PC-3 (cell line): ENCODE results near the gene ARRB1. TPM values are rescaled to one million over a fixed set of nuclear protein-coding genes. Genes with fewer than 3 reads are reported as not detected.
A peak's percentile ranks its signal among the peaks of the same experiment; 100 is the strongest.

Experiments used
- ATAC-seq: fragments of 200-7000 bp; cut with Tn5 transposase; 2 replicates; pipeline ENCODE4 v1.9.1; 2020; ENCODE audit warnings: mild to moderate bottlenecking, moderate library complexity
- BruUV-seq: library from RNA; stranded (reverse); fragments of 400-500 nt; replicated peaks from 2 replicates; lab custom pipeline; 2021; lab: Mats Ljungman, UMichigan
- CTCF ChIA-PET: fragments of 300-600 bp; sonication (Branson Sonifier 250); formaldehyde crosslinking; loops from one replicate; lab custom pipeline; 2022; ENCODE audit warnings: antibody characterized with exemption; lab: Charles Lee
- POLR2A ChIA-PET: fragments of 300-600 bp; sonication (Branson Sonifier 250); formaldehyde crosslinking; loops from one replicate; lab custom pipeline; 2022; ENCODE audit warnings: antibody characterized with exemption; ENCODE audit not compliant: unreplicated experiment; lab: Charles Lee
- DNase-seq: peaks from one replicate; pipeline ENCODE4 v3.0.0-alpha.2; 2015
- H2AFZ ChIP-seq: fragments of 300-600 bp; sonication (generic); 2 replicates; pipeline ENCODE4 v1.6.0; 2016; ENCODE audit warnings: antibody characterized with exemption, low read length
- H3F3A ChIP-seq: fragments of 300-600 bp; sonication (generic); one replicate; pipeline ENCODE4 v1.6.0; 2017; ENCODE audit warnings: antibody characterized with exemption, low read length, control low read depth, mild to moderate bottlenecking; ENCODE audit not compliant: unreplicated experiment
- H3K27ac ChIP-seq: fragments of 300-600 bp; sonication (generic); 2 replicates; pipeline ENCODE4 v1.5.1; 2016; ENCODE audit warnings: mild to moderate bottlenecking, low read length
- H3K27me3 ChIP-seq: fragments of 300-600 bp; sonication (generic); 2 replicates; pipeline ENCODE4 v1.6.1; 2016; ENCODE audit warnings: low read length, mixed read lengths
- H3K36me3 ChIP-seq: fragments of 300-600 bp; sonication (generic); 2 replicates; pipeline ENCODE4 v1.6.1; 2016; ENCODE audit warnings: low read depth, mixed run types, low read length, mixed read lengths
- H3K4me1 ChIP-seq: fragments of 300-600 bp; sonication (generic); 2 replicates; pipeline ENCODE4 v1.5.1; 2016; ENCODE audit warnings: low read length; ENCODE audit not compliant: insufficient read depth
- H3K4me2 ChIP-seq: fragments of 300-600 bp; sonication (generic); 2 replicates; pipeline ENCODE4 v1.6.0; 2016; ENCODE audit warnings: low read length
- H3K4me3 ChIP-seq: fragments of 300-600 bp; sonication (generic); 2 replicates; pipeline ENCODE4 v1.5.1; 2016; ENCODE audit warnings: mild to moderate bottlenecking, low read length, mixed read lengths
- H3K79me2 ChIP-seq: fragments of 300-600 bp; sonication (generic); 2 replicates; pipeline ENCODE4 v1.6.1; 2017; ENCODE audit warnings: low read length, mixed read lengths
- H3K9ac ChIP-seq: fragments of 300-600 bp; sonication (generic); 2 replicates; pipeline ENCODE4 v1.6.0; 2016; ENCODE audit warnings: mild to moderate bottlenecking, low read length
- H3K9me2 ChIP-seq: fragments of 300-600 bp; sonication (generic); replicated peaks from 2 replicates; pipeline ENCODE4 v1.6.1; 2016; ENCODE audit warnings: mixed run types, low read length, mixed read lengths
- H3K9me3 ChIP-seq: fragments of 300-600 bp; sonication (generic); 2 replicates; pipeline ENCODE4 v1.6.1; 2016; ENCODE audit warnings: low read length, mixed read lengths
- H4K20me1 ChIP-seq: fragments of 300-600 bp; sonication (generic); 2 replicates; pipeline ENCODE4 v1.6.1; 2016; ENCODE audit warnings: low read length, mixed read lengths
- EZH2 ChIP-seq: fragments of 300-600 bp; sonication (generic); IDR thresholded peaks from one replicate; pipeline ENCODE4 v1.6.1; 2017; ENCODE audit warnings: antibody characterized with exemption, mild to moderate bottlenecking, low read length; ENCODE audit not compliant: unreplicated experiment
- EZH2phosphoT487 ChIP-seq: fragments of 300-600 bp; sonication (generic); IDR thresholded peaks from 2 replicates; pipeline ENCODE4 v1.6.1; 2018; ENCODE audit warnings: mild to moderate bottlenecking, antibody characterized with exemption, low read length, borderline replicate concordance
- intact Hi-C: fragments of 100-400 bp; cut with micrococcal nuclease; formaldehyde crosslinking; loops from 2 replicates; pipeline ENCODE4 v1.9.0; 2023
- total RNA-seq: library from RNA; depleted of rRNA; stranded (reverse); fragments of >200 nt; gene quantifications from 2 replicates; pipeline ENCODE4 v1.2.3, GENCODE V29; 2014
- TF ChIP-seq, protein P1 (sequence below): fragments of 300-600 bp; sonication (generic); conservative IDR thresholded peaks from 2 replicates; pipeline ENCODE4 v1.5.1; 2017; ENCODE audit warnings: antibody characterized with exemption, low read depth, mild to moderate bottlenecking, low read length

The ARRB1 gene
- total RNA-seq, 1 experiment from 2014 or later, result 19.1 TPM

DNA sequence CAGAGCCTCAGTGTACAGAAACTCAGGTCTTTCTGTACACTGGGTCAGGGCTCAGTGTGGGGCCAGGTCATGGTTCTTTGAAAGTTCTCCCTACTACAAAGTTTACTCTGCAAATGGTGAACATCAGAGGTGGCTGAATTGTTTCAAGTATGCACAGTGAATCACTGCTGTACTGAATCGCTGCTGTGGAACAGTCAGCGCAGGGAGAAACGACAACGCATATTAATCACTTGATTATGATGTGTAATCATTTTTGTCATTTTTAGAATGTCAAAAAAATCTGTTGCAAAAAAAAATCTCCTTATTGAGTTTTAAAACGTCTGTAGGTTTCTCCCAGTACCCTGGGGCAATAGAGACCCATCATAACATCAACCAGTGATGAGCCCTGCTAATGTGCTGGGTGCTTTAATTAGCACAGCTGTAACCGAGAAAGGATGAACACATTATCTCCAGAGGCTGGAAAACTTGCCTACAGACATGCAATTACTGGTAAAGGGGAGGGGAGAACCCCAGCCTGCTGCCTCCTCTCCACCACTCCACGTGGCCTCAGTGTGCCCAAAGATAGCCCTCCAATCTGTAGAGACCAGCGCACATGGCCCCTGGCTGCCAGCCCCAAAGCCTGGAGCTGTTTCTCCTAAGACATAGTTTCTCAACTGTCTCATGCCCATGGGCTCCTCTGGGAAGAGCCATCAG, 12.8 kb downstream of the ARRB1 start:
- intact Hi-C loops, result no loop called here
- ATAC-seq (no peak), DNase-seq (no peak)
- Histone ChIP-seq H3F3A (no peaks in the 10 kb centered on the region), H3K9me2 (no peaks in the 10 kb centered on the region), H3K27me3 (no peaks in the 10 kb centered on the region), H3K4me3 (no peak overlapping the region), H3K36me3 (no peaks in the 10 kb centered on the region), H3K27ac (no peak overlapping the region), H3K9ac (no peak overlapping the region), H4K20me1 (no peaks in the 10 kb centered on the region), H3K4me2 (no peak overlapping the region), H2AFZ (no peak overlapping the region), H3K9me3 (no peaks in the 10 kb centered on the region), H3K79me2 (no peaks in the 10 kb centered on the region), H3K4me1 (peaks cover 21% of the 10 kb centered on the region)
- CTCF ChIA-PET, result no interaction called here
- TF ChIP-seq, protein P1, sequence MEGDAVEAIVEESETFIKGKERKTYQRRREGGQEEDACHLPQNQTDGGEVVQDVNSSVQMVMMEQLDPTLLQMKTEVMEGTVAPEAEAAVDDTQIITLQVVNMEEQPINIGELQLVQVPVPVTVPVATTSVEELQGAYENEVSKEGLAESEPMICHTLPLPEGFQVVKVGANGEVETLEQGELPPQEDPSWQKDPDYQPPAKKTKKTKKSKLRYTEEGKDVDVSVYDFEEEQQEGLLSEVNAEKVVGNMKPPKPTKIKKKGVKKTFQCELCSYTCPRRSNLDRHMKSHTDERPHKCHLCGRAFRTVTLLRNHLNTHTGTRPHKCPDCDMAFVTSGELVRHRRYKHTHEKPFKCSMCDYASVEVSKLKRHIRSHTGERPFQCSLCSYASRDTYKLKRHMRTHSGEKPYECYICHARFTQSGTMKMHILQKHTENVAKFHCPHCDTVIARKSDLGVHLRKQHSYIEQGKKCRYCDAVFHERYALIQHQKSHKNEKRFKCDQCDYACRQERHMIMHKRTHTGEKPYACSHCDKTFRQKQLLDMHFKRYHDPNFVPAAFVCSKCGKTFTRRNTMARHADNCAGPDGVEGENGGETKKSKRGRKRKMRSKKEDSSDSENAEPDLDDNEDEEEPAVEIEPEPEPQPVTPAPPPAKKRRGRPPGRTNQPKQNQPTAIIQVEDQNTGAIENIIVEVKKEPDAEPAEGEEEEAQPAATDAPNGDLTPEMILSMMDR, result no peak
- TF ChIP-seq EZH2, result no peak
- no peak for TF ChIP-seq EZH2phosphoT487
- BruUV-seq, result no TSS peak
- POLR2A ChIA-PET, result no interaction called here

GRCh38 chr11:75337195-75337654, 14.2 kb downstream of the ARRB1 start:
- peak overlapping the region; percentile 19; the same call in 1 of the 2 replicates for H3K4me2 ChIP-seq
- TF ChIP-seq, protein P1, result no peak
- TF ChIP-seq EZH2phosphoT487 (no peak), EZH2 (no peak)
- DNase-seq, result peak; percentile 60
- intact Hi-C loops, result no loop called here
- no peaks in the 10 kb centered on the region for H3K9me3 ChIP-seq
- no peaks in the 10 kb centered on the region for H3F3A ChIP-seq
- peak overlapping the region; percentile 24 for H2AFZ ChIP-seq
- no peaks in the 10 kb centered on the region for H3K27me3 ChIP-seq
- H3K4me1 ChIP-seq, result peaks cover 21% of the 10 kb centered on the region
- ChIA-PET CTCF (interaction anchor here (0.8 kb wide), 1 partner anchor 48 kb away, joined by 4 read pairs; no protein-coding TSS in a partner anchor), POLR2A (no interaction called here)
- no peak overlapping the region for H3K4me3 ChIP-seq
- H3K79me2 ChIP-seq, result no peaks in the 10 kb centered on the region
- no peaks in the 10 kb centered on the region for H3K9me2 ChIP-seq
- H4K20me1 ChIP-seq, result no peaks in the 10 kb centered on the region
- H3K9ac ChIP-seq, result no peak overlapping the region
- no TSS peak for BruUV-seq
- H3K36me3 ChIP-seq, result no peaks in the 10 kb centered on the region
- ATAC-seq, result peak; percentile 56
- H3K27ac ChIP-seq, result peak overlapping the region; percentile 25

- Histone ChIP-seq H2AFZ (no peak overlapping the region), H3K9ac (no peak overlapping the region), H3K9me2 (no peaks in the 10 kb centered on the region), H3K79me2 (no peaks in the 10 kb centered on the region), H3K27ac (no peak overlapping the region), H4K20me1 (no peaks in the 10 kb centered on the region), H3K36me3 (no peaks in the 10 kb centered on the region), H3K4me1 (peaks cover 10% of the 10 kb centered on the region), H3K4me2 (no peak overlapping the region), H3K27me3 (no peaks in the 10 kb centered on the region), H3K9me3 (no peaks in the 10 kb centered on the region), H3F3A (no peaks in the 10 kb centered on the region), H3K4me3 (no peak overlapping the region)
- DNase-seq (no peak), ATAC-seq (no peak)
- TF ChIP-seq EZH2, result no peak
- TF ChIP-seq, protein P1, result no peak
- TF ChIP-seq EZH2phosphoT487, result no peak
- POLR2A ChIA-PET, result no interaction called here
- intact Hi-C loops, result no loop called here
- no TSS peak for BruUV-seq
- CTCF ChIA-PET, result no interaction called here
These were observed 16.5 kb downstream of the ARRB1 start for GRCh38 chr11:75334976-75335375.
